Stimulated activated CD8-positive, alpha-beta memory T cell treated with anti-CD3 and anti-CD28 coated beads, Interleukin-7, amount 100 ng/mL, for 24 hours (primary cell): ENCODE data around the gene TARS1.
"Not testable (repeated sequence)": the region's sequence is repeated elsewhere in the genome, so short reads cannot be mapped to it uniquely, and the experiment has no call there.

Experiments used
- DNase-seq: peaks from one replicate; pipeline ENCODE4 v3.0.0-alpha.2; 2020; ENCODE audit warnings: low read depth

TARS1 gene

DNA sequence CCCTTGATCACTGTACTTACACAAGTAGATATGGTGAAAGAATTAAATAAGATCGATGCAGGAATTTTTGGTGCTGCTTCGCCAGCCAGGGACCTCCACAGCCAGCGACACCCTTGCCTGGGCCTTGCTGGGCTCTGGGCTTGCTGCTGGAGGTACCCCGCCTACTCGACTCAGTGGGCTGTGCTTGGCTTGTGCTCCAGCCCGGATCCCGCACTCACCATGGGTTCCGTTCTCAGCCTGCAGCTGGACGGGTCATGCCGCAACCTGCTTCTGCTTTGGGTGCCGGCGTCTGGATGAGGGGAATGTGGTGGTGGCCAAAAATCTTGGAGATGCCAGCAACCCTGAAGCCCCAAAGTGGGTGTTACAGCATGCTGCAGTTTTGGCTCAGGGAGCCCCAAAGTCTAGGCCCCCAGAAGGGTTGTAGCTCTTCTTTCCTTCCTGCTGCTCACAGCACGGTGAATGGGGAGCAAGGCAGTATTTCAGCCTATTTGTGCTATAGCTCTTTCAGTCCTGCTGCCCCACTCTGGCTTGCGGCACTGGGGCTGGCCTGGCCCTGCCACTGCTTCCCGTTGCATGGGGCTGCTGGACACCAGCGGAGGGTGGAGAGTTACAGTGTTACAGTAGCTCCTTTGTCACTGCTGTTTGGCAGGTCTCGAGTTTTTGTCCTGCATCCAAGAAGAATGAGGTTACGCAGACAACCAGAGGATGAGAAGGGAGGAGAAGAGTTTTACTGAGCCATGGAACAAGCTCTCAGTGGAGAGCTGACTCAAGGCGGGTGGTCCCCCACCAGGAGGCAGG, 48.0 kb downstream of the TARS1 start:
- no peak for DNase-seq

DNA sequence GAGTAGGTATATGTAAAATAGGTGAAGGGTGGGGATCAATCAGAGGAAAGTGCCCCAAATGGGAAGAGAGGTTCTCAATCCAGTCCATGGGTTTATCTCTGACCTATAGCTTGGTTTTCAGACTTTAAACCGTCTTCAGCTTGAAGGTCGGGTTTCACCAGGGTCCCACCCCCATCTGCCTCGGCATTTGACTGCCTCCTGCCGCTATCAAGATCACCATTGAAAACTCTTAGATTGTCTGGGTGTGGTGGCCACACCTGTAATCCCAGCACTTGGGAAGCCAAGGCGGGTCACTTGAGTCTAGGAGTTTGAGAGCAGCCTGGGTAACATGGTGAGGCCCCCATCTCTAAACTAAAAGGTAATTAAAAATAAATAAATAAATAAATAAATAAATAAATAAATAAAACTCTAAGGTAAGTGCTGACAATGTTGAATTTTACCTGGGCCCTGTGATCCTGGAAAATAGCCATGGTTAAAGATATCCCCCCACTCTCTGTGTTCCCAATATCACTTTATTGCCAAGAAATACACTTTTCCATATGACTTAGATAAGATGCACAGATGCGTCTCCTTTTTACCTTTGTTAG, 48.8 kb downstream of the TARS1 start:
- no peak for DNase-seq

DNA sequence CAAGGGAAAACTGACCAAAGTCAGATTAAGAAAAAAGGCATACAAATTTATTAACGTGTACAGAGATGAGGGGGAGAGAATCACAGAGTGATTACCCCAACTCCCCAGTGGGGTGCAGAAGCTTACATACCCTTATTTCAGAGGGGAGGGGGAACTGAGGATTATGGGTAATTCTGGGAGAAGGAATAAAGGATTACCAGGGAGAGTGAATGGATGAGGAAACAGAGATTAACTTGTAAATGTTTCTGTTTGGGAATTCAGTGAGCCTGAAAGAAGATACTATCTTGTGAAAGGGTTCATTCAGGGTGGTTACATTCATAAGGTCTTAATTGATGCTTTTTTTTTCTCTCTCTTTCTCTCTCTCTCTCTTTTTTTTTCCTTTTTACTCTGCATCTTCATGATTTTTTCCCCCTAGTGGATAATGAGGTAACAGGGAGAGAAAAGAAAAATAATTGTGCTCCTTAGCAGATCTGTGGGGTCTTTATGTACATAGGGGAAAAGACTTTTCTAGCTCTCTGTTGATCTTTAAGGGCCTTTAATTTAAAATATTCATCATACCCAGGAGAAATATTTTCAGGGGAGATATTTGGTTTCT, 49.4 kb downstream of the TARS1 start:
- no peak for DNase-seq

DNA sequence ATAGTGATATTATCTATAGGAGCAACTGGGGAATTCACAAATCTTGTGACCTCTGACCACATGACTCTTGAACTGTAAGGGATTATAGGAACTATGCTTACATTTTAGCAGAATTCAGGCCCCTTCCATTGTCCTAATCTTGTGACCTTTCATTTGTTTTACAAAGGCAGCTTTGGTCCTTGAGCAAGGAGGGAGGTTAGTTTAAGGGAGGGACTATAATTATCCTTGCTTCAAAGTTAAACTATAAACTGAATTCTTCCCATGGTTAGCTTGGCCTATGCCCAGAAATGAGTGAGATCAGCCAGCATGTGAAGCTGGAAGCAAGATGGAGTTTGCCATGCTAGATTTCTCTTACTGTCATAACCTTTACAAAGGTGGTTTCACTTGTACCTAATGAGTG, 51.2 kb downstream of the TARS1 start:
- DNase-seq, result no peak

DNA sequence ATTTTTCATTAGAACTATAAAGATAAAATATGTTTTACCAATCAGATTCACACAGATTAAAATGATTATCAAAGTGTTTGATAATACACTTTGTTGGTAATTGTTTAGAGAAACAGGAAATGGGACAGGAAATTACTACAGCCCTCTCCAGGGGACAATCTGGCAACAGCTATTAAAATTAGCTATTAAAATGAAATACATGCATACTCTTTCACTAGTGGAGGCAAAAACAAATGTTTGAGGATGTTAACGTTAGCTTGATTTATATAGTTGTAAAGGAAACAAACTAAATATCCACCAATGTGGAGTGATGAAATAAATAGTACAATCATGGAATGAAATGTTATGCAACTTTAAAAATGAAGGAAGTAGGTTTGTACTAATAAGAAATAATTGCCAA, 53.7 kb downstream of the TARS1 start:
- no peak for DNase-seq

DNA sequence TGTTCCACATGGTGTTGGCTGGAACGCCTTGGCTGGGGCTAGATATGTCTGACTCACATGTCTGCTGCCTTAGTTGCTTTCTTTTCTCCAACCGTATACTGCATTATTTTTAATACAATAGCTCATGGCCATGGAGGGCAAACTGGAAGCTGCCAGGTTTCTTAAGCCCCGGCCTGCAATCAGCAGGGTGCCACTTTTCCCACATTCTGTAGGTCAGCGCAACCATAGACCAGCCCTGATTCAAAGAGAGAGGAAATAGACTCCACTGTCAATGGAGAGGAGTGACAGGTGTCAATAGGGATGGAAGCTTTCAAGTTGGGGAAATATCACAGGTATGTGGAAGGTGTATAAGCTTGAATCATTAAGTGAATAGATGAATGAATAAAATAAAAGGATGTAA, 60.5 kb downstream of the TARS1 start:
- no peak for DNase-seq

DNA sequence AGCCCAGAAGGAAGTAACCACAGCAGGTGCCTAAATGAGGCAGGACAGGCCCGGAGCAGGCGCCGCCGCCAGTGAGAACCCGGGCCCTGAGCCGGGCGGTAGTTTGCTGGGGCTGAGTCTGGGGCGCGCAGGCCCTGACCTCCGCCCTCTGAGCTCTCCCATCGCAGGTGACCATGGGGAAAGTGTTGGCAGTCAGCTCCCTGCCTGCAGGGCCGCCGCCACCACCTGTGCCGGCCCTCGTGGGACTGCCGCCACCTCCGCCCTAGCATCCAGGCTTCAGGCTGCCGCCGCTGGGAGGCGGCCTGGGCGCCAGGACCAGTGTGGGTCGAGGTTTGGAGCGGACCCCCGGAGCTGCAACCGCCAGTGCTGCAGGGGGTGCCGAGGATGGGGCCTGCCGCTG, 61.1 kb downstream of the TARS1 start:
- no peak for DNase-seq

DNA sequence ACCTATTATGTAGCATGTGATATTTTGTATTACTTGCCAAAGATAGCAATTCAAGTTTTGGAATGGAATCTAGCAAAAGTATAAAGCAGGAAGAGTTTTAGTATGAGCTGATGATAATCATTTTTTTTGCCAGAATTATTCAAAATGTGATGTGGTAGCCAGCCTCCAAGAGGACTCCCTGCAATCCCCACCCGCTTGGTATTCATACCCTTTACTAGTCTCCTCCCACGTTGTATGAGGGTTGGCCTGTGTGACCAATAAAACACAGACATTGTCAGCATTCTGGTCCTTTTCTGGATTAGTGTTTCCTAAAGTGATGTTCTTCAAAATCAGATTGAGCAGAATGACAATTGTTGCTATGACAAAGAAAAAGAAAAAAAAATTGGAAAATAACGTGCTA, 63.8 kb downstream of the TARS1 start:
- no peak for DNase-seq

DNA sequence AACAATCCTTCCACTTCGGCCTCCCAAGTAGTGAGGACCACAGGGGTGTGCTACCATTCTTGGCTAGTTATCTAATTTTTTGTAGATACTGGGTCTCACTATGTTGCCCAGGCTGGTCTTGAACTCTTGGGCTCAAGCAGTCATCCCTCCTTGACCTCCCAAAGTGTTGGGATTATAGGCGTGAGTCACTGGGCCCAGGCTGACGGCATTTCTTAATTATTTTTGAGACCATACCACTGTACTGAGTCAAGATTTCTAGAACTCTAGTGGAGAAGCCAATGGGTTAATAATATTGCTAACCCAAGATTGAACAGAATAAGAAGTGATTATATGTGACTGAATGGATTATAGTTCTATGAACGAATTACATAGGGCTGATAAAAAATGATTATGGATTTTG, 66.7 kb downstream of the TARS1 start:
- no peak for DNase-seq

DNA sequence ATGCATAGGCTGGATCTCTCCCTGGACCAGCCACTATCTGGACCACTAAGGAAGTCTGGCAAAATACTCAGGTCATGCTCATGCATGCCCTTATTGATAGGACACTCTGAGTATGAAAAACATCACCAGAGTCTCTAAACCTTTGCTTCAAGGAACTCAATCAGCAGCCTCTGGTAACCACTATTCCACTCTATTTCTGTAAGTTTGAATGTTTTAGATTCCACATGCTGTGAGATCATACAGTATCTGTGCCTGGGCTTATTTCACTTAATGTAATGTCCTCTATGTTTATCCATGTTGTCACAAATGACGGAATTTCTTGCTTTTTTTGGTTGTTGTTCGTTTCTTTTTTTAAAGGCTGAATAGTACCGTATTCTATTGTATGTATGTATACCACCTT, 68.3 kb downstream of the TARS1 start:
- no peak for DNase-seq

DNA sequence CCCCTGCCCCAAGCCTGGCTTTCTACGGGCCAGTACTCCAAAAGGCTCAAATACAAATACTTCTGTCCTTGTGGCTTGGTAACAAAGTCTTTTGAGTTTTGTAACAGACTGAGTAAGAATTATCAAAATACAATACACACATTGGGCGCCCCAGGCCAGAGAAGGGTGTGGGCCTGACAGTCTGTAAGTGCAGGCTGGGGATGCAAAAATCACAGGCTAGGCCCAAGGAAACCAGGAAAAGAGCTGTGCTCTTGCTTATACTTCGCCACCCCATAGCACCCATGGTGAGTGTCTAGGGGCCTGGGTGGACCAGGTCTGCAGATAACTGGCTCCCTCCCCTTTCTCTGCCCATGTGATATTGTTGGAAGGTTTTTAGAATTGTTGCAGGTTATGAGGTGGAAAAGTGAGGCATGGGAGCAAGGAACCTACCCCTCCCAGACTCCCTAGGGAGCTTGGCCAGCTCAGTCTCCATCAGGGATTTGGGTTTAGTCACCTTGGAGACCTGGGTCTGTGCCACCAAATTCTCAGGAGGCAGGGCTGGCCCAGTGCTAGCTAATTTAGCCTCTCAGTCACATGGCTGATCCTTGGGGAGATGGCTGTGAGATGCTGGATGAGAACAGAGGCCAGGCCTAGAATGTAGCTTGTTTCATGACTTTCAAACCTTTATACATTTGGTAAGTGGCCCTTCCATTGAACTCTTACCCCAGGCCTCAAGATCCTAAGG, 72.9 kb downstream of the TARS1 start:
- no peak for DNase-seq

DNA sequence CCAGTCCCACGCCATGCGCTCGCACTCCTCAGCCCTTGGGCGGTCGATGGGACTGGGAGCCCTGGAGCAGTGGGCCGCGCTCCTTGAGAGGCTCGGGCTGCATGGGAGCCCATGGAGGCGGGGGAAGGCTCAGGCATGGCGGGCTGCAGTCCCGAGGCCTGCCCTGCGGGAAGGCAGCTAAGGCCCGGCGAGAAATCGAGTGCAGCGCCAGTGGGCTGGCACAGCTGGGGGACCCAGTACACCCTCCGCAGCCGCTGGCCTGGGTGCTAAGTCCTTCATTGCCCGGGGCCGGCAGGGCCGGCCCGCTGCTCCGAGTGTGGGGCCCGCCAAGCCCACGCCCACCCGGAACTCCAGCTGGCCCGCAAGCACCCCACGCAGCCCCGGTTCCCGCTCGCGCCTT, 74.6 kb downstream of the TARS1 start:
- not testable (repeated sequence) for DNase-seq

DNA sequence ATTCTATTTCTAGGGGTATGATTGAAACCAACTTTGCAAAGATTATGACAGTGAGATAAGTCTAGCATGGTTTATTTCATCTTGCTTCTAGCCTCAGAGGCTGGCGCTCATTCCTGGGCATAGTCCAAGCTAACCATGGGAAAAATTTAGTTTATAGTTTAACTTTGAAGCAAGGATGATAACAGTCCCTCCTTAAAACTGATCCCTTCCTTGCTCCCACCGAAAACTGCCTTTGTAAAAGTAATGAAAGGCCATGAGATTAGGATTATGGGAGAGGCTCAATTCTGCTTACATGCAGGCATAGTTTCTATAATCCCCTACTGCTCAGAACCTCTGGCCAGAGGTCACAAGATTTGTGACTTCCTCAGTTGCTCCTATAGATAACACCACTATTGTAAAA, 75.7 kb downstream of the TARS1 start:
- no peak for DNase-seq
